ENCODE results near the gene OPCML.

Gene OPCML

GRCh38 chr11:132743601-132744000, 788.7 kb downstream of the OPCML start:
- Histone ChIP-seq H3F3A (ENCODE audit: low read depth) (no peaks in the 10 kb centered on the region), H3K4me1 (ENCODE audit: insufficient read depth, low read length, poor library complexity, severe bottlenecking) (no peaks in the 10 kb centered on the region), H3K4me2 (ENCODE audit: low read depth, low read length, poor library complexity, severe bottlenecking) (no peak overlapping the region), H2AFZ (ENCODE audit: low read length) (no peak overlapping the region), H3K9me3 (ENCODE audit: insufficient read depth, low read depth, low read length) (peaks cover 3% of the 10 kb centered on the region; the same call in 1 of the 2 replicates), H3K27me3 (ENCODE audit: insufficient read depth, low read length, poor library complexity, severe bottlenecking) (no peaks in the 10 kb centered on the region), H3K79me2 (ENCODE audit: insufficient read depth, low read length) (no peaks in the 10 kb centered on the region), H3K36me3 (ENCODE audit: insufficient read depth, low read length) (no peaks in the 10 kb centered on the region), H4K20me1 (ENCODE audit: insufficient read depth, low read length, poor library complexity, severe bottlenecking) (no peaks in the 10 kb centered on the region), H3K9ac (ENCODE audit: low read depth, low read length, poor library complexity, severe bottlenecking) (no peak overlapping the region), H3K4me3 (ENCODE audit: low read length, poor library complexity, severe bottlenecking) (no peak overlapping the region), H3K9me2 (replicated peaks; ENCODE audit: low read depth, low read length) (no peaks in the 10 kb centered on the region)
- TF ChIP-seq CTCF (conservative IDR thresholded peaks at IDR 0.05; ENCODE audit: low read length) = no peak
- TF ChIP-seq EZH2phosphoT487 (IDR thresholded peaks at IDR 0.05; ENCODE audit: borderline replicate concordance) = no peak

- Histone ChIP-seq H3K27me3 (ENCODE audit: insufficient read depth, low read length, poor library complexity, severe bottlenecking) (no peaks in the 10 kb centered on the region), H3K4me2 (ENCODE audit: low read depth, low read length, poor library complexity, severe bottlenecking) (no peak overlapping the region)
These were observed 789.4 kb downstream of the OPCML start for GRCh38 chr11:132742929-132743328.

GRCh38 chr11:132734217-132734616, 798.1 kb downstream of the OPCML start:
- Histone ChIP-seq H3K27me3 (ENCODE audit: insufficient read depth, low read length, poor library complexity, severe bottlenecking) (no peaks in the 10 kb centered on the region), H3K9me3 (ENCODE audit: insufficient read depth, low read depth, low read length) (peaks cover 2% of the 10 kb centered on the region; the same call in 1 of the 2 replicates), H2AFZ (ENCODE audit: low read length) (no peak overlapping the region), H3K79me2 (ENCODE audit: insufficient read depth, low read length) (no peaks in the 10 kb centered on the region), H3K4me1 (ENCODE audit: insufficient read depth, low read length, poor library complexity, severe bottlenecking) (no peaks in the 10 kb centered on the region), H3K36me3 (ENCODE audit: insufficient read depth, low read length) (no peaks in the 10 kb centered on the region), H3F3A (ENCODE audit: low read depth) (no peaks in the 10 kb centered on the region), H3K9me2 (replicated peaks; ENCODE audit: low read depth, low read length) (no peaks in the 10 kb centered on the region), H4K20me1 (ENCODE audit: insufficient read depth, low read length, poor library complexity, severe bottlenecking) (no peaks in the 10 kb centered on the region), H3K9ac (ENCODE audit: low read depth, low read length, poor library complexity, severe bottlenecking) (no peak overlapping the region), H3K4me2 (ENCODE audit: low read depth, low read length, poor library complexity, severe bottlenecking) (no peak overlapping the region), H3K4me3 (ENCODE audit: low read length, poor library complexity, severe bottlenecking) (no peak overlapping the region)
- TF ChIP-seq CTCF (conservative IDR thresholded peaks at IDR 0.05; ENCODE audit: low read length) (no peak), EZH2phosphoT487 (IDR thresholded peaks at IDR 0.05; ENCODE audit: borderline replicate concordance) (no peak)

More at GRCh38 chr11:132742929-132743328, 789.4 kb downstream of the OPCML start:
- Histone ChIP-seq H3K4me1 (ENCODE audit: insufficient read depth, low read length, poor library complexity, severe bottlenecking) (no peaks in the 10 kb centered on the region), H3K9ac (ENCODE audit: low read depth, low read length, poor library complexity, severe bottlenecking) (no peak overlapping the region), H4K20me1 (ENCODE audit: insufficient read depth, low read length, poor library complexity, severe bottlenecking) (no peaks in the 10 kb centered on the region), H3K9me3 (ENCODE audit: insufficient read depth, low read depth, low read length) (peaks cover 3% of the 10 kb centered on the region; the same call in 1 of the 2 replicates), H3K4me3 (ENCODE audit: low read length, poor library complexity, severe bottlenecking) (no peak overlapping the region), H3K9me2 (replicated peaks; ENCODE audit: low read depth, low read length) (no peaks in the 10 kb centered on the region), H3K36me3 (ENCODE audit: insufficient read depth, low read length) (no peaks in the 10 kb centered on the region), H3F3A (ENCODE audit: low read depth) (no peaks in the 10 kb centered on the region), H3K79me2 (ENCODE audit: insufficient read depth, low read length) (no peaks in the 10 kb centered on the region), H2AFZ (ENCODE audit: low read length) (no peak overlapping the region)
- no peak for TF ChIP-seq CTCF (conservative IDR thresholded peaks at IDR 0.05; ENCODE audit: low read length)
